H9 (cell line): ENCODE results near the gene DPM2. TPM values are rescaled to one million over a fixed set of nuclear protein-coding genes. Genes with fewer than 3 reads are reported as not detected.

ENCODE experiments used
- DNase-seq: peaks from one replicate; pipeline ENCODE4 v3.0.0-alpha.2; 2017
- H2AFZ ChIP-seq: one replicate; pipeline ENCODE4 v1.6.1; 2013; ENCODE audit warnings: mild to moderate bottlenecking, low read length, control low read depth, moderate library complexity
- H2AK5ac ChIP-seq: 2 replicates; pipeline ENCODE4 v1.6.1; 2013; ENCODE audit warnings: low read length, control low read depth, mixed read lengths; ENCODE audit not compliant: insufficient read length
- H2BK120ac ChIP-seq: one replicate; pipeline ENCODE4 v1.6.1; 2013; ENCODE audit warnings: low read depth, mild to moderate bottlenecking, low read length, control low read depth, inconsistent platforms; ENCODE audit not compliant: poor library complexity, severe bottlenecking
- H2BK12ac ChIP-seq: 2 replicates; pipeline ENCODE4 v1.6.1; 2013; ENCODE audit warnings: low read length, control low read depth, mixed read lengths, low read depth; ENCODE audit not compliant: insufficient read length
- H2BK15ac ChIP-seq: 2 replicates; pipeline ENCODE4 v1.6.1; 2013; ENCODE audit warnings: low read depth, low read length, control low read depth
- H2BK20ac ChIP-seq: one replicate; pipeline ENCODE4 v1.6.1; 2013; ENCODE audit warnings: low read depth, mild to moderate bottlenecking, low read length, control low read depth, inconsistent platforms; ENCODE audit not compliant: poor library complexity, severe bottlenecking
- H2BK5ac ChIP-seq: 2 replicates; pipeline ENCODE4 v1.6.1; 2013; ENCODE audit warnings: low read length, control low read depth, mixed read lengths; ENCODE audit not compliant: insufficient read length
- H3K14ac ChIP-seq: 2 replicates; pipeline ENCODE4 v1.6.1; 2013; ENCODE audit warnings: low read length, control low read depth; ENCODE audit not compliant: insufficient read depth
- H3K18ac ChIP-seq: 2 replicates; pipeline ENCODE4 v1.6.1; 2013; ENCODE audit warnings: low read depth, mild to moderate bottlenecking, mixed read lengths, low read length, control low read depth; ENCODE audit not compliant: insufficient read length
- H3K23ac ChIP-seq: 2 replicates; pipeline ENCODE4 v1.6.1; 2013; ENCODE audit warnings: low read length, control low read depth, mixed read lengths, low read depth; ENCODE audit not compliant: insufficient read length
- H3K23me2 ChIP-seq: 2 replicates; pipeline ENCODE4 v1.6.1; 2013; ENCODE audit warnings: low read depth, mild to moderate bottlenecking, mixed read lengths, low read length, control low read depth; ENCODE audit not compliant: insufficient read length, poor library complexity, severe bottlenecking
- H3K27ac ChIP-seq: 2 replicates; pipeline ENCODE4 v1.5.1; 2013; ENCODE audit warnings: low read length, control low read depth, mixed read lengths, low read depth; ENCODE audit not compliant: insufficient read length
- H3K27me3 ChIP-seq: 2 replicates; pipeline ENCODE4 v1.6.1; 2013; ENCODE audit warnings: low read length, control low read depth, inconsistent platforms; ENCODE audit not compliant: insufficient read depth
- H3K4ac ChIP-seq: 2 replicates; pipeline ENCODE4 v1.6.1; 2013; ENCODE audit warnings: low read depth, mild to moderate bottlenecking, control low read depth, inconsistent platforms, low read length, moderate library complexity
- H3K4me1 ChIP-seq: 2 replicates; pipeline ENCODE4 v1.6.1; 2013; ENCODE audit warnings: low read length, control low read depth, inconsistent platforms; ENCODE audit not compliant: insufficient read depth
- H3K4me2 ChIP-seq: 2 replicates; pipeline ENCODE4 v1.6.1; 2013; ENCODE audit warnings: low read length, control low read depth, mixed read lengths; ENCODE audit not compliant: insufficient read length, insufficient read depth
- H3K56ac ChIP-seq: 2 replicates; pipeline ENCODE4 v1.6.1; 2013; ENCODE audit warnings: low read depth, mild to moderate bottlenecking, mixed read lengths, low read length, control low read depth; ENCODE audit not compliant: insufficient read length
- H3K79me1 ChIP-seq: 2 replicates; pipeline ENCODE4 v1.6.1; 2013; ENCODE audit warnings: low read depth, mild to moderate bottlenecking, moderate library complexity, low read length, control low read depth, inconsistent platforms; ENCODE audit not compliant: insufficient read depth, poor library complexity, severe bottlenecking
- H3K79me2 ChIP-seq: 2 replicates; pipeline ENCODE4 v1.6.1; 2013; ENCODE audit warnings: low read length, control low read depth, inconsistent platforms; ENCODE audit not compliant: insufficient read depth
- H3K9ac ChIP-seq: 2 replicates; pipeline ENCODE4 v1.6.1; 2013; ENCODE audit warnings: low read length, control low read depth, mixed read lengths; ENCODE audit not compliant: insufficient read length; ENCODE audit errors: extremely low read depth
- H3K9me3 ChIP-seq: one replicate; pipeline ENCODE4 v1.6.1; 2013; ENCODE audit warnings: low read depth, low read length, inconsistent platforms; ENCODE audit not compliant: control insufficient read depth
- H3T11ph ChIP-seq: one replicate; pipeline ENCODE4 v1.6.1; 2013; ENCODE audit warnings: mild to moderate bottlenecking, low read length, control low read depth, inconsistent platforms
- H4K20me1 ChIP-seq: one replicate; pipeline ENCODE4 v1.6.1; 2013; ENCODE audit not compliant: control insufficient read depth, insufficient read length, insufficient read depth
- H4K5ac ChIP-seq: 2 replicates; pipeline ENCODE4 v1.6.1; 2013; ENCODE audit warnings: low read depth, mild to moderate bottlenecking, mixed read lengths, low read length, control low read depth; ENCODE audit not compliant: insufficient read length
- H4K8ac ChIP-seq: replicated peaks from 2 replicates; pipeline ENCODE4 v1.6.1; 2013; ENCODE audit warnings: low read length, control low read depth, mixed read lengths, low read depth; ENCODE audit not compliant: insufficient read length
- H4K91ac ChIP-seq: 2 replicates; pipeline ENCODE4 v1.6.1; 2013; ENCODE audit warnings: low read depth, mild to moderate bottlenecking, moderate library complexity, mixed read lengths, low read length, control low read depth; ENCODE audit not compliant: insufficient read length
- H3K27ac Mint-ChIP-seq, 3 experiments: 2 replicates in 2 of 3; 3 replicates in 1 of 3; pipeline ENCODE4 v1.8.0; 2020 to 2021; ENCODE audit warnings: mixed read lengths in 3 of 3, mild to moderate bottlenecking in 1 of 3, moderate library complexity in 1 of 3
- H3K27me3 Mint-ChIP-seq: 2 replicates; pipeline ENCODE4 v1.8.0; 2021; ENCODE audit warnings: low read depth, mild to moderate bottlenecking, moderate library complexity, mixed read lengths
- H3K36me3 Mint-ChIP-seq, 3 experiments: 2 replicates in 2 of 3; 3 replicates in 1 of 3; pipeline ENCODE4 v1.8.0; 2020 to 2021; ENCODE audit warnings: low read depth in 3 of 3, mixed read lengths in 3 of 3; ENCODE audit not compliant: insufficient read depth in 1 of 3
- H3K4me1 Mint-ChIP-seq, 2 experiments: 2 replicates each; pipeline ENCODE4 v1.8.0; 2020; ENCODE audit warnings: mixed read lengths in 2 of 2
- H3K4me3 Mint-ChIP-seq, 2 experiments: 2 replicates in 1 of 2; 3 replicates in 1 of 2; pipeline ENCODE4 v1.8.0; 2020 to 2021; ENCODE audit warnings: mild to moderate bottlenecking in 2 of 2, mixed read lengths in 2 of 2, moderate library complexity in 1 of 2
- H3K9me3 Mint-ChIP-seq, 2 experiments: 2 replicates in 1 of 2; 3 replicates in 1 of 2; pipeline ENCODE4 v1.8.0; 2020; ENCODE audit warnings: mild to moderate bottlenecking in 2 of 2, mixed read lengths in 2 of 2, moderate library complexity in 1 of 2
- WGBS: extraction: QIAGEN DNeasy Blood & Tissue Kit; methylation state at CpG from one replicate; pipeline ENCODE4 v1.1.7; 2013; ENCODE audit warnings: missing lambda C conversion rate, low lambda C conversion rate, mixed read lengths; ENCODE audit not compliant: insufficient read length; ENCODE audit errors: extremely low coverage; 5-methylcytosine and 5-hydroxymethylcytosine counted together
- total RNA-seq: library from RNA; stranded (reverse); gene quantifications from 2 replicates; pipeline ENCODE4 v1.2.1, GENCODE V29; 2021
- TF ChIP-seq, protein P1 (sequence below): fragments of 200-600 bp; sonication (generic); conservative IDR thresholded peaks from 3 replicates; pipeline ENCODE4 v1.8.0; 2021; ENCODE audit warnings: antibody characterized with exemption, mild to moderate bottlenecking

The DPM2 gene
- total RNA-seq, 1 experiment from 2014 or later: 46.1 TPM

GRCh38 chr9:127893392-127893791 lies 44.3 kb downstream of the DPM2 start:
- H4K20me1 ChIP-seq: no peaks in the 10 kb centered on the region
- TF ChIP-seq, protein P1, sequence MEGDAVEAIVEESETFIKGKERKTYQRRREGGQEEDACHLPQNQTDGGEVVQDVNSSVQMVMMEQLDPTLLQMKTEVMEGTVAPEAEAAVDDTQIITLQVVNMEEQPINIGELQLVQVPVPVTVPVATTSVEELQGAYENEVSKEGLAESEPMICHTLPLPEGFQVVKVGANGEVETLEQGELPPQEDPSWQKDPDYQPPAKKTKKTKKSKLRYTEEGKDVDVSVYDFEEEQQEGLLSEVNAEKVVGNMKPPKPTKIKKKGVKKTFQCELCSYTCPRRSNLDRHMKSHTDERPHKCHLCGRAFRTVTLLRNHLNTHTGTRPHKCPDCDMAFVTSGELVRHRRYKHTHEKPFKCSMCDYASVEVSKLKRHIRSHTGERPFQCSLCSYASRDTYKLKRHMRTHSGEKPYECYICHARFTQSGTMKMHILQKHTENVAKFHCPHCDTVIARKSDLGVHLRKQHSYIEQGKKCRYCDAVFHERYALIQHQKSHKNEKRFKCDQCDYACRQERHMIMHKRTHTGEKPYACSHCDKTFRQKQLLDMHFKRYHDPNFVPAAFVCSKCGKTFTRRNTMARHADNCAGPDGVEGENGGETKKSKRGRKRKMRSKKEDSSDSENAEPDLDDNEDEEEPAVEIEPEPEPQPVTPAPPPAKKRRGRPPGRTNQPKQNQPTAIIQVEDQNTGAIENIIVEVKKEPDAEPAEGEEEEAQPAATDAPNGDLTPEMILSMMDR: no peak
- no peaks in the 10 kb centered on the region for H3K27me3 Mint-ChIP-seq

More at GRCh38 chr9:127893392-127893791, 44.3 kb downstream of the DPM2 start:
- no peak overlapping the region for H2AK5ac ChIP-seq
- no peak overlapping the region for H4K5ac ChIP-seq
- H2BK20ac ChIP-seq: no peak overlapping the region
- peaks cover under 1% of the 10 kb centered on the region for H3K23me2 ChIP-seq
- H4K91ac ChIP-seq: no peak overlapping the region
- no peak overlapping the region for H2AFZ ChIP-seq
- no peak overlapping the region for H3K4ac ChIP-seq
- no peak overlapping the region for H3K23ac ChIP-seq
- no peak overlapping the region for H3K56ac ChIP-seq
- H3K4me2 ChIP-seq: no peak overlapping the region
- no peaks in the 10 kb centered on the region; the same call in 1 of the 2 replicates for H3K4me1 ChIP-seq
- peak overlapping the region in 1 of 2 experiments; percentile 29; a peak in 2 of 5 replicates for H3K4me3 Mint-ChIP-seq
- DNase-seq: no peak
- no peaks in the 10 kb centered on the region for H3K9me3 ChIP-seq
- no peak overlapping the region for H3K14ac ChIP-seq
- no peak overlapping the region for H3T11ph ChIP-seq
- peaks cover 9% of the 10 kb centered on the region in 2 experiments; a peak in 3 of 5 replicates for H3K9me3 Mint-ChIP-seq
- H3K18ac ChIP-seq: no peak overlapping the region
- no peaks in the 10 kb centered on the region for H3K79me1 ChIP-seq
- H2BK120ac ChIP-seq: no peak overlapping the region
- H2BK5ac ChIP-seq: no peak overlapping the region
- no peak overlapping the region for H3K27ac ChIP-seq
- no peak overlapping the region for H3K9ac ChIP-seq
- H4K8ac ChIP-seq: no peak overlapping the region
- H2BK15ac ChIP-seq: no peak overlapping the region
- H3K4me1 Mint-ChIP-seq: peaks cover 8 to 12% of the 10 kb centered on the region in 2 experiments
- no peaks in the 10 kb centered on the region for H3K79me2 ChIP-seq
- WGBS: no CpG with 5 or more reads among the region's 4 CpGs
- H3K27me3 ChIP-seq: no peaks in the 10 kb centered on the region
- no peak overlapping the region for H3K27ac Mint-ChIP-seq
- no peak overlapping the region for H2BK12ac ChIP-seq
- H3K36me3 Mint-ChIP-seq: peaks cover 45 to 68% (median 63%) of the 10 kb centered on the region in 3 experiments
